H9 (cell line): ENCODE results near the gene THBS1. TPM values are rescaled to one million over a fixed set of nuclear protein-coding genes. Genes with fewer than 3 reads are reported as not detected.
A peak's percentile ranks its signal among the peaks of the same experiment; 100 is the strongest.

Experiments
- DNase-seq: peaks from one replicate; pipeline ENCODE4 v3.0.0-alpha.2; 2017
- H2AFZ ChIP-seq: one replicate; pipeline ENCODE4 v1.6.1; 2013; ENCODE audit warnings: mild to moderate bottlenecking, low read length, control low read depth, moderate library complexity
- H2AK5ac ChIP-seq: 2 replicates; pipeline ENCODE4 v1.6.1; 2013; ENCODE audit warnings: low read length, control low read depth, mixed read lengths; ENCODE audit not compliant: insufficient read length
- H2BK120ac ChIP-seq: one replicate; pipeline ENCODE4 v1.6.1; 2013; ENCODE audit warnings: low read depth, mild to moderate bottlenecking, low read length, control low read depth, inconsistent platforms; ENCODE audit not compliant: poor library complexity, severe bottlenecking
- H2BK12ac ChIP-seq: 2 replicates; pipeline ENCODE4 v1.6.1; 2013; ENCODE audit warnings: low read length, control low read depth, mixed read lengths, low read depth; ENCODE audit not compliant: insufficient read length
- H2BK15ac ChIP-seq: 2 replicates; pipeline ENCODE4 v1.6.1; 2013; ENCODE audit warnings: low read depth, low read length, control low read depth
- H2BK20ac ChIP-seq: one replicate; pipeline ENCODE4 v1.6.1; 2013; ENCODE audit warnings: low read depth, mild to moderate bottlenecking, low read length, control low read depth, inconsistent platforms; ENCODE audit not compliant: poor library complexity, severe bottlenecking
- H2BK5ac ChIP-seq: 2 replicates; pipeline ENCODE4 v1.6.1; 2013; ENCODE audit warnings: low read length, control low read depth, mixed read lengths; ENCODE audit not compliant: insufficient read length
- H3K14ac ChIP-seq: 2 replicates; pipeline ENCODE4 v1.6.1; 2013; ENCODE audit warnings: low read length, control low read depth; ENCODE audit not compliant: insufficient read depth
- H3K18ac ChIP-seq: 2 replicates; pipeline ENCODE4 v1.6.1; 2013; ENCODE audit warnings: low read depth, mild to moderate bottlenecking, mixed read lengths, low read length, control low read depth; ENCODE audit not compliant: insufficient read length
- H3K23ac ChIP-seq: 2 replicates; pipeline ENCODE4 v1.6.1; 2013; ENCODE audit warnings: low read length, control low read depth, mixed read lengths, low read depth; ENCODE audit not compliant: insufficient read length
- H3K23me2 ChIP-seq: 2 replicates; pipeline ENCODE4 v1.6.1; 2013; ENCODE audit warnings: low read depth, mild to moderate bottlenecking, mixed read lengths, low read length, control low read depth; ENCODE audit not compliant: insufficient read length, poor library complexity, severe bottlenecking
- H3K27ac ChIP-seq: 2 replicates; pipeline ENCODE4 v1.5.1; 2013; ENCODE audit warnings: low read length, control low read depth, mixed read lengths, low read depth; ENCODE audit not compliant: insufficient read length
- H3K27me3 ChIP-seq: 2 replicates; pipeline ENCODE4 v1.6.1; 2013; ENCODE audit warnings: low read length, control low read depth, inconsistent platforms; ENCODE audit not compliant: insufficient read depth
- H3K4ac ChIP-seq: 2 replicates; pipeline ENCODE4 v1.6.1; 2013; ENCODE audit warnings: low read depth, mild to moderate bottlenecking, control low read depth, inconsistent platforms, low read length, moderate library complexity
- H3K4me1 ChIP-seq: 2 replicates; pipeline ENCODE4 v1.6.1; 2013; ENCODE audit warnings: low read length, control low read depth, inconsistent platforms; ENCODE audit not compliant: insufficient read depth
- H3K4me2 ChIP-seq: 2 replicates; pipeline ENCODE4 v1.6.1; 2013; ENCODE audit warnings: low read length, control low read depth, mixed read lengths; ENCODE audit not compliant: insufficient read length, insufficient read depth
- H3K56ac ChIP-seq: 2 replicates; pipeline ENCODE4 v1.6.1; 2013; ENCODE audit warnings: low read depth, mild to moderate bottlenecking, mixed read lengths, low read length, control low read depth; ENCODE audit not compliant: insufficient read length
- H3K79me1 ChIP-seq: 2 replicates; pipeline ENCODE4 v1.6.1; 2013; ENCODE audit warnings: low read depth, mild to moderate bottlenecking, moderate library complexity, low read length, control low read depth, inconsistent platforms; ENCODE audit not compliant: insufficient read depth, poor library complexity, severe bottlenecking
- H3K79me2 ChIP-seq: 2 replicates; pipeline ENCODE4 v1.6.1; 2013; ENCODE audit warnings: low read length, control low read depth, inconsistent platforms; ENCODE audit not compliant: insufficient read depth
- H3K9ac ChIP-seq: 2 replicates; pipeline ENCODE4 v1.6.1; 2013; ENCODE audit warnings: low read length, control low read depth, mixed read lengths; ENCODE audit not compliant: insufficient read length; ENCODE audit errors: extremely low read depth
- H3K9me3 ChIP-seq: one replicate; pipeline ENCODE4 v1.6.1; 2013; ENCODE audit warnings: low read depth, low read length, inconsistent platforms; ENCODE audit not compliant: control insufficient read depth
- H3T11ph ChIP-seq: one replicate; pipeline ENCODE4 v1.6.1; 2013; ENCODE audit warnings: mild to moderate bottlenecking, low read length, control low read depth, inconsistent platforms
- H4K20me1 ChIP-seq: one replicate; pipeline ENCODE4 v1.6.1; 2013; ENCODE audit not compliant: control insufficient read depth, insufficient read length, insufficient read depth
- H4K5ac ChIP-seq: 2 replicates; pipeline ENCODE4 v1.6.1; 2013; ENCODE audit warnings: low read depth, mild to moderate bottlenecking, mixed read lengths, low read length, control low read depth; ENCODE audit not compliant: insufficient read length
- H4K8ac ChIP-seq: replicated peaks from 2 replicates; pipeline ENCODE4 v1.6.1; 2013; ENCODE audit warnings: low read length, control low read depth, mixed read lengths, low read depth; ENCODE audit not compliant: insufficient read length
- H4K91ac ChIP-seq: 2 replicates; pipeline ENCODE4 v1.6.1; 2013; ENCODE audit warnings: low read depth, mild to moderate bottlenecking, moderate library complexity, mixed read lengths, low read length, control low read depth; ENCODE audit not compliant: insufficient read length
- H3K27ac Mint-ChIP-seq, 3 experiments: 2 replicates in 2 of 3; 3 replicates in 1 of 3; pipeline ENCODE4 v1.8.0; 2020 to 2021; ENCODE audit warnings: mixed read lengths in 3 of 3, mild to moderate bottlenecking in 1 of 3, moderate library complexity in 1 of 3
- H3K27me3 Mint-ChIP-seq: 2 replicates; pipeline ENCODE4 v1.8.0; 2021; ENCODE audit warnings: low read depth, mild to moderate bottlenecking, moderate library complexity, mixed read lengths
- H3K36me3 Mint-ChIP-seq, 3 experiments: 2 replicates in 2 of 3; 3 replicates in 1 of 3; pipeline ENCODE4 v1.8.0; 2020 to 2021; ENCODE audit warnings: low read depth in 3 of 3, mixed read lengths in 3 of 3; ENCODE audit not compliant: insufficient read depth in 1 of 3
- H3K4me1 Mint-ChIP-seq, 2 experiments: 2 replicates each; pipeline ENCODE4 v1.8.0; 2020; ENCODE audit warnings: mixed read lengths in 2 of 2
- H3K4me3 Mint-ChIP-seq, 2 experiments: 2 replicates in 1 of 2; 3 replicates in 1 of 2; pipeline ENCODE4 v1.8.0; 2020 to 2021; ENCODE audit warnings: mild to moderate bottlenecking in 2 of 2, mixed read lengths in 2 of 2, moderate library complexity in 1 of 2
- H3K9me3 Mint-ChIP-seq, 2 experiments: 2 replicates in 1 of 2; 3 replicates in 1 of 2; pipeline ENCODE4 v1.8.0; 2020; ENCODE audit warnings: mild to moderate bottlenecking in 2 of 2, mixed read lengths in 2 of 2, moderate library complexity in 1 of 2
- WGBS: extraction: QIAGEN DNeasy Blood & Tissue Kit; methylation state at CpG from one replicate; pipeline ENCODE4 v1.1.7; 2013; ENCODE audit warnings: missing lambda C conversion rate, low lambda C conversion rate, mixed read lengths; ENCODE audit not compliant: insufficient read length; ENCODE audit errors: extremely low coverage; 5-methylcytosine and 5-hydroxymethylcytosine counted together
- total RNA-seq: library from RNA; stranded (reverse); gene quantifications from 2 replicates; pipeline ENCODE4 v1.2.1, GENCODE V29; 2021
- TF ChIP-seq, protein P1 (sequence below): fragments of 200-600 bp; sonication (generic); conservative IDR thresholded peaks from 3 replicates; pipeline ENCODE4 v1.8.0; 2021; ENCODE audit warnings: antibody characterized with exemption, mild to moderate bottlenecking

The THBS1 gene
- total RNA-seq, 1 experiment from 2014 or later = 72.1 TPM

DNA sequence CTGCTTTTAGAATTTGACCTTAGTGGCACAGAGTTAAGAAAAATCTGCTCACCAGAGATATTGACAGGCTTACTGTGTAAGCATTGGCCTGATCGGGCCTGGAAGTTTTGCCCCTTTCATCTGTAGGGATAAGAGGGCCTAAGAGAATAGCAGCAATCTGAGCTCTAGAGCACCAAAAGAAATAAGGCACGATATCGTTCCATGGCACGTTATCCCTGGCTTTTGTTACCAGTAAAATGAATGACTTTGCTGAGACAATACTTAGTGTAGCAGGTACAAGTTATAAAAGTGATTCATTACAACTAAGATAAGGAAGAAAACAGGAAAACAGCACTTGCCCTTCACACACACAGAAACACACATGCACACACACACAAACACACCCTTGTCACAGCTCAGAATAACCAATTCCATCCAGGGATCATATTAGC, 5.0 kb downstream of the THBS1 start:
- Mint-ChIP-seq H3K27ac (peak overlapping the region in 1 of 3 experiments; percentile 12; a peak in 1 of 7 replicates), H3K27me3 (no peaks in the 10 kb centered on the region; the same call in 1 of the 2 replicates), H3K4me1 (peaks cover 20 to 26% of the 10 kb centered on the region in 2 experiments), H3K9me3 (peaks cover 0 to 5% of the 10 kb centered on the region in 2 experiments; a peak in 1 of 5 replicates), H3K4me3 (no peak overlapping the region), H3K36me3 (peaks cover 52 to 91% (median 90%) of the 10 kb centered on the region in 3 experiments; a peak in 6 of 7 replicates)
- H2AK5ac ChIP-seq = no peak overlapping the region
- TF ChIP-seq, protein P1, sequence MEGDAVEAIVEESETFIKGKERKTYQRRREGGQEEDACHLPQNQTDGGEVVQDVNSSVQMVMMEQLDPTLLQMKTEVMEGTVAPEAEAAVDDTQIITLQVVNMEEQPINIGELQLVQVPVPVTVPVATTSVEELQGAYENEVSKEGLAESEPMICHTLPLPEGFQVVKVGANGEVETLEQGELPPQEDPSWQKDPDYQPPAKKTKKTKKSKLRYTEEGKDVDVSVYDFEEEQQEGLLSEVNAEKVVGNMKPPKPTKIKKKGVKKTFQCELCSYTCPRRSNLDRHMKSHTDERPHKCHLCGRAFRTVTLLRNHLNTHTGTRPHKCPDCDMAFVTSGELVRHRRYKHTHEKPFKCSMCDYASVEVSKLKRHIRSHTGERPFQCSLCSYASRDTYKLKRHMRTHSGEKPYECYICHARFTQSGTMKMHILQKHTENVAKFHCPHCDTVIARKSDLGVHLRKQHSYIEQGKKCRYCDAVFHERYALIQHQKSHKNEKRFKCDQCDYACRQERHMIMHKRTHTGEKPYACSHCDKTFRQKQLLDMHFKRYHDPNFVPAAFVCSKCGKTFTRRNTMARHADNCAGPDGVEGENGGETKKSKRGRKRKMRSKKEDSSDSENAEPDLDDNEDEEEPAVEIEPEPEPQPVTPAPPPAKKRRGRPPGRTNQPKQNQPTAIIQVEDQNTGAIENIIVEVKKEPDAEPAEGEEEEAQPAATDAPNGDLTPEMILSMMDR = no peak
- no peaks in the 10 kb centered on the region for H3K27me3 ChIP-seq
- no peak overlapping the region for H4K8ac ChIP-seq
- no peak overlapping the region for H2BK20ac ChIP-seq
- no peak overlapping the region for H3K23ac ChIP-seq
- H4K20me1 ChIP-seq = no peaks in the 10 kb centered on the region
- H2BK120ac ChIP-seq = no peak overlapping the region
- no peaks in the 10 kb centered on the region; the same call in 1 of the 2 replicates for H3K4me1 ChIP-seq
- H2BK15ac ChIP-seq = no peak overlapping the region
- no peak overlapping the region for H3K9ac ChIP-seq
- H3K79me1 ChIP-seq = no peaks in the 10 kb centered on the region
- no peaks in the 10 kb centered on the region for H3K9me3 ChIP-seq
- H4K91ac ChIP-seq = no peak overlapping the region
- H3K27ac ChIP-seq = no peak overlapping the region
- no peak overlapping the region for H2BK12ac ChIP-seq
- no peak overlapping the region for H3K18ac ChIP-seq
- H2AFZ ChIP-seq = no peak overlapping the region
- no peaks in the 10 kb centered on the region; the same call in 1 of the 2 replicates for H3K79me2 ChIP-seq
- H3K4me2 ChIP-seq = no peak overlapping the region
- no peak overlapping the region for H3K56ac ChIP-seq
- no peak overlapping the region for H3T11ph ChIP-seq
- no peak overlapping the region for H4K5ac ChIP-seq
- H3K4ac ChIP-seq = no peak overlapping the region
- no peak overlapping the region for H3K14ac ChIP-seq
- no CpG with 5 or more reads among the region's 4 CpGs for WGBS
- no peak for DNase-seq
- H2BK5ac ChIP-seq = no peak overlapping the region
- H3K23me2 ChIP-seq = peaks cover 11% of the 10 kb centered on the region
